Left lung (tissue), 10 donors: ENCODE data around the gene EFNA2. TPM values are rescaled to one million over a fixed set of nuclear protein-coding genes. Genes with fewer than 3 reads are reported as not detected.
A peak's percentile ranks its signal among the peaks of the same experiment; 100 is the strongest.

Source experiments
- ATAC-seq: fragments of 200-7000 bp; cut with Tn5 transposase; one replicate; pipeline ENCODE4 v1.9.1; 2020; ENCODE audit warnings: moderate library complexity
- DNase-seq, 4 donors: peaks; one replicate each; pipeline ENCODE4 v3.0.0-alpha.2; 2013 to 2020
- H3K27ac ChIP-seq, 2 donors: fragments of 200-600 bp; sonication (generic) in 1 of 2; one replicate each; pipeline versions ENCODE4 v1.5.0 to v1.8.0; 2020 to 2021
- H3K27me3 ChIP-seq, 2 donors: fragments of 200-600 bp; sonication (generic) in 1 of 2; one replicate each; pipeline versions ENCODE4 v1.5.0 to v1.8.0; 2020 to 2021
- H3K36me3 ChIP-seq, 2 donors: fragments of 200-600 bp; sonication (generic) in 1 of 2; one replicate each; pipeline versions ENCODE4 v1.5.0 to v1.8.0; 2020 to 2021
- H3K4me1 ChIP-seq, 2 donors: fragments of 200-600 bp; one replicate each; pipeline ENCODE4 v1.8.0; 2021
- H3K4me3 ChIP-seq, 2 donors: fragments of 200-600 bp; sonication (generic) in 1 of 2; one replicate each; pipeline versions ENCODE4 v1.5.0 to v1.8.0; 2020 to 2021; ENCODE audit warnings: mild to moderate bottlenecking in 1 of 2
- H3K9me3 ChIP-seq, 2 donors: fragments of 200-600 bp; sonication (generic) in 1 of 2; one replicate each; pipeline versions ENCODE4 v1.5.0 to v1.8.0; 2020 to 2021
- intact Hi-C, 2 donors: fragments of 100-400 bp; cut with DNase I; formaldehyde crosslinking; loops; one replicate each; pipeline versions ENCODE4 v1.11.2 to v1.14.2; 2022
- polyA plus RNA-seq, 6 donors: library from polyadenylated mRNA; unstranded; fragments of 120-200 nt; gene quantifications; one replicate each; pipeline ENCODE4 v1.2.1, GENCODE V29; 2013; ENCODE audit not compliant: insufficient read length in 6 of 6
- total RNA-seq, 2 donors: library from RNA; stranded (reverse); fragmentation: NEBNext Ultra II Directional; extraction: Animal tissue kit (Norgen Biotek cat#: 25700); gene quantifications; one replicate each; pipeline ENCODE4 v1.2.1, GENCODE V29; 2021
- TF ChIP-seq, protein P1 (sequence below), 2 donors: fragments of 200-600 bp; sonication (generic) in 1 of 2; IDR thresholded peaks; one replicate each; pipeline versions ENCODE4 v1.5.0 to v1.8.0; 2021; ENCODE audit warnings: antibody characterized with exemption in 2 of 2
- donor health status: DM: no; HTN: yes; CAD: no.
- donor health status: DM: no; HTN: no; CAD: no.

Gene EFNA2
- total and polyA plus RNA-seq, 8 donors = 0.48 to 2.0 (median 0.79) TPM; not detected in 1

DNA sequence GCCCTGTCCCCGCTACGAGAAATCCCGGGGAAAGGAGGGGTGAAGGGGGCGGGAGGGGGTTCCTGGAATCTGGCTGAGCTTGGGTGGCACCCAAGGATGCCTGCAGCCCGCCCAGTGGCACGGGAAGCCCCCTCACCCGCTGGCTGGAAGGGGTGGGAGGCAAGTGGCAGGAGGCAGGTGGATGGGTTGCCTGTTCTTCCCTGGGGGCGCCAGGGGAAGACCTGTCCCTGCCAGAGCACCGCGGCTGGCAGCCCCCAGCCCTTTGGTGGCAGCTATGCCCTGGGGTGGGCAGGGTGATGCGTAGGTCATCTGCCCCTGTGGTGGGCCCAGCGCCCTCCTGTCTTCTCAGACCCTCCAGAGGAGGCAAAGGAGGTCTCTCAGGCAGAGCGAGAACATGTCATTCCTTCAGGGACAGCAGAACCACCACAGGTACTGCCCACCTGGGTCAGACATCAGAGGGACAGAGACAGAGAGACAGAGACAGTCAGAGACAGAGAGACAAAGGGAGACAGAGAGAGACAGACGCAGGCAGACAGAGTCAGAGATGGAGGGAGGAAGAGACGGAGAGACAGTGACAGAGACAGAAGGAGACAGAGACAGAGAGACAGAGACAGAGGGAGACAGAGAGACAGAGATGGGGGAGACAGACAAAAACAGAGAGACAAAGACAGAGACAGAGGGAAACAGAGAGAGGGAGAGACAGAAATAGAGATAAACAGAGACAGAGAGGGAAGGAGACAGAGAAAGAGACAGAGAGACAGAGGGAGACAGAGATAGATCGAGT is 36.7 kb downstream of the EFNA2 start:
- intact Hi-C loops = no loop called here
- peaks cover 19 to 97% of the 10 kb centered on the region in 2 donors for H3K27me3 ChIP-seq

DNA sequence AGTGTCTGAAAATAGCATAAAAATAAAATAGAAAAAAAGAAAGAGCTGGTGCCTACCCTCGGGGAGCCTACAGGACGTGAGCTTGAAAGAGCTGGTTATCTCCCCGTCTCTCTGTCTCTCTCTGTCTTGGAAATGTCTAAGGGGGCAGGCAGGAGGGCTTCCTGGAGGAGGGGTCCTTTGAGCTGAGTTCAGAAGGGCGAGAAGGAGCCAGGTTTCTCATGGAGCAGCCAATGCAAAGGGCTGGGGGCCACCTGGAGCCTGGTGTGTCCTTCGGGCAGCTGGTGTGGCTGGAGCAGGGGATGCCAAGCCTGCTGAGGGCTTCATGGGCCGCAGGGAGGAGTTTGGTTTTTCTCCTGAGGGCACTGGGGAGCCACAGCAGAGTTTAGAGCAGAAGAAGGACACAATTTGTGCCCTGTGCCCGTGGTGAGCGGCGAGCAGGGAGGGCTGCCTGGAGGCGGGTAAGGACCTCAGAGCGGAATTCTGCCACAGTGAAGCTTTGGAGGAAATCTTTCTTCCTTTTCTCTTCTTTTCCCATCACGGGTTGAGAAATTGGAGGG is 38.7 kb downstream of the EFNA2 start:
- TF ChIP-seq, protein P1, sequence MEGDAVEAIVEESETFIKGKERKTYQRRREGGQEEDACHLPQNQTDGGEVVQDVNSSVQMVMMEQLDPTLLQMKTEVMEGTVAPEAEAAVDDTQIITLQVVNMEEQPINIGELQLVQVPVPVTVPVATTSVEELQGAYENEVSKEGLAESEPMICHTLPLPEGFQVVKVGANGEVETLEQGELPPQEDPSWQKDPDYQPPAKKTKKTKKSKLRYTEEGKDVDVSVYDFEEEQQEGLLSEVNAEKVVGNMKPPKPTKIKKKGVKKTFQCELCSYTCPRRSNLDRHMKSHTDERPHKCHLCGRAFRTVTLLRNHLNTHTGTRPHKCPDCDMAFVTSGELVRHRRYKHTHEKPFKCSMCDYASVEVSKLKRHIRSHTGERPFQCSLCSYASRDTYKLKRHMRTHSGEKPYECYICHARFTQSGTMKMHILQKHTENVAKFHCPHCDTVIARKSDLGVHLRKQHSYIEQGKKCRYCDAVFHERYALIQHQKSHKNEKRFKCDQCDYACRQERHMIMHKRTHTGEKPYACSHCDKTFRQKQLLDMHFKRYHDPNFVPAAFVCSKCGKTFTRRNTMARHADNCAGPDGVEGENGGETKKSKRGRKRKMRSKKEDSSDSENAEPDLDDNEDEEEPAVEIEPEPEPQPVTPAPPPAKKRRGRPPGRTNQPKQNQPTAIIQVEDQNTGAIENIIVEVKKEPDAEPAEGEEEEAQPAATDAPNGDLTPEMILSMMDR (IDR thresholded peaks at IDR 0.05) = no peak
- intact Hi-C loops = no loop called here
- DNase-seq (no peak), ATAC-seq (no peak)
- Histone ChIP-seq H3K4me3 (peak overlapping the region in 1 of 2 donors; percentile 27), H3K27me3 (peaks cover 8 to 82% of the 10 kb centered on the region in 2 donors), H3K36me3 (no peaks in the 10 kb centered on the region), H3K9me3 (no peaks in the 10 kb centered on the region), H3K4me1 (peaks cover 0 to 13% of the 10 kb centered on the region in 2 donors), H3K27ac (no peak overlapping the region)

More for the DNA sequence above, 36.7 kb downstream of the EFNA2 start:
- Histone ChIP-seq H3K27ac (no peak overlapping the region), H3K4me3 (no peak overlapping the region), H3K9me3 (no peaks in the 10 kb centered on the region), H3K36me3 (no peaks in the 10 kb centered on the region), H3K4me1 (peaks cover 0 to 13% of the 10 kb centered on the region in 2 donors)
- TF ChIP-seq, protein P1 (IDR thresholded peaks at IDR 0.05) = no peak
- no peak for DNase-seq
- ATAC-seq = no peak

DNA sequence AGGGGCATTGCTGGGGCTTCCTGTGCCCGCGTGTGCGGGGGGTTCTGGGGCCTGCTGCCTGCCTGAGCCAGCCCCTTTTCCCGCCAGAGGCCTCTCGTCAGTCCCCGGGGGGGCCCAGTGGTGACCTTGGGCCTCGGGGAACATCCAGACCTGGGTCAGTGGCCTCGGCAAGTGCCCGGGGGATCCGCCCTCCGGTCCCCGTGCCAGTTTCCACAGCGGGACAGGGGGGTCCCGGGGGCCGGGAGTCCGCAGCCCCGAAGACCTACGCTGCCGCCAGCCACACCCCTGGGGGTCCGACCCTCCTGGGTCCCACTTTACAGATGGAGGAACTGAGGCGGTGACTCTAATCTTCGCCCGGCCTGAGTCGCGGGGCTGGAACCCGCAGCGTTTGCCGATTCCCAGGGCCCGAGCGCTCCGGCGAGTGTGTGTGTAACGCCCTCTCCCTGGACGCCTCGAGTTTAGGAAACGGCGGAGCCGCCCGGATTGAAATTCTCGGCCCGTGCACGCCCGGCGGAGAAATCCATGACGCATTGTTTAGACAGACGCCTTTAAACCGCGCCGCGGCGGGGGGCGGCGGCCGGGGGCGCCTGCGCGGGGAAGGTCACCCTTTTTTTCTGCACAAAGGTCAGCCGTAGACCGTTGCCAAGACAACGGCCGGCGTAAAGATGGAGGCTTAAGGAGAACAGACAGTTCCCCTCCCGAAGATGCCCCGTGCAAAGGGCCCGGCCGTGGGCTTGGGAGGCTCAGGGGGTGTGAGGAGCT is 39.3 kb downstream of the EFNA2 start:
- H3K36me3 ChIP-seq = no peaks in the 10 kb centered on the region
- peaks cover 8 to 76% of the 10 kb centered on the region in 2 donors for H3K27me3 ChIP-seq
- peaks cover 0 to 13% of the 10 kb centered on the region in 2 donors for H3K4me1 ChIP-seq
- peak overlapping the region in 1 of 2 donors; percentile 27 for H3K4me3 ChIP-seq
- no peaks in the 10 kb centered on the region for H3K9me3 ChIP-seq
- intact Hi-C loops = no loop called here
- TF ChIP-seq, protein P1 (IDR thresholded peaks at IDR 0.05) = no peak
- H3K27ac ChIP-seq = no peak overlapping the region
- DNase-seq (peak in 3 of 4 donors; percentile 46 to 78 (median 52)), ATAC-seq (peak; percentile 86)

DNA sequence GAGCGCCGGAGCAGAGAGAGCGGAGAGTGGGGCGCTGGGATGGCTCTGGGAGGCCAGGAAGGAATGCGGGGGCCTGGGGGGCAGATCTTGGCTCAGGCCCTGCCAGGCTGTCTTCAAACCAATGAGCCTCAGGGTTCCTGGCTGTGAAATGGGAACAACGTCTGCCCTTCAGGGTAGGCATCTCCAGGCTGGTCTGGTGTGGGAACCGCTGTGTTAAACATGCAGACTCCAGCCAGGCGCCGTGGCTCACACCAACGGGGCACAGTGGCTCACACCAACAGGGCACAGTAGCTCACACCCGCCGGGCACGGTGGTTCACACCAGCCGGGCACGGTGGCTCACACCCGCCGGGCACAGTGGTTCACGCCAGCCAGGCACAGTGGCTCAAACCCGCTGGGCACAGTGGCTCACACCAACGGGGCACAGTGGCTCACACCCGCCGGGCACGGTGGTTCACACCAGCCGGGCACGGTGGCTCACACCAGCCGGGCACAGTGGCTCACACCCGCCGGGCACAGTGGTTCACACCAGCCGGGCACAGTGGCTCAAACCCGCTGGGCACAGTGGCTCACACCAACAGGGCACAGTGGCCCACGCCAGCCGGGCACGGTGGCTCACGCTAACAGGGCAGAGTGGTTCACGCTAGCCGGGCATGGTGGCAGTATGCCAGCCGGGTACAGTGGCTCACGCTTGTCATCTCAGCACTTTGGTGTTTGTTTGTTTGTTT is 40.1 kb downstream of the EFNA2 start:
- ATAC-seq = no peak
- Histone ChIP-seq H3K36me3 (no peaks in the 10 kb centered on the region), H3K27me3 (peaks cover 8 to 75% of the 10 kb centered on the region in 2 donors), H3K4me1 (peaks cover 0 to 13% of the 10 kb centered on the region in 2 donors), H3K27ac (no peak overlapping the region), H3K9me3 (no peaks in the 10 kb centered on the region), H3K4me3 (peak overlapping the region in 1 of 2 donors; percentile 27)
- intact Hi-C loops = no loop called here
- TF ChIP-seq, protein P1 (IDR thresholded peaks at IDR 0.05) = no peak
- no peak for DNase-seq
